RWPE2 (cell line): ENCODE data around the gene GARIN3.

ENCODE experiments used
- ATAC-seq: fragments of 200-7000 bp; cut with Tn5 transposase; 3 replicates; pipeline ENCODE4 v1.9.1; 2021; ENCODE audit warnings: low read depth
- DNase-seq: peaks from one replicate; pipeline ENCODE4 v3.0.0-alpha.2; 2020; ENCODE audit warnings: low spot score
- H3K27ac ChIP-seq: fragments of 450-650 bp; 2 replicates; pipeline ENCODE4 v1.5.1; 2017; ENCODE audit warnings: mild to moderate bottlenecking; ENCODE audit not compliant: poor library complexity, severe bottlenecking
- H3K27me3 ChIP-seq: fragments of 250-450 bp; sonication (Bioruptor Pico); 2 replicates; pipeline ENCODE4 v1.5.1; 2021; ENCODE audit warnings: mild to moderate bottlenecking, moderate library complexity; ENCODE audit not compliant: insufficient read depth, poor library complexity, severe bottlenecking
- H3K36me3 ChIP-seq: fragments of 250-450 bp; sonication (Bioruptor Pico); 2 replicates; pipeline ENCODE4 v1.5.1; 2020; ENCODE audit warnings: low read depth, mild to moderate bottlenecking, moderate library complexity
- H3K4me1 ChIP-seq: fragments of 250-450 bp; sonication (Bioruptor Pico); 2 replicates; pipeline ENCODE4 v1.5.1; 2021; ENCODE audit warnings: mild to moderate bottlenecking, moderate library complexity; ENCODE audit not compliant: insufficient read depth, poor library complexity, severe bottlenecking
- H3K4me3 ChIP-seq: fragments of 250-450 bp; sonication (Bioruptor Pico); 2 replicates; pipeline ENCODE4 v1.5.1; 2021; ENCODE audit warnings: mild to moderate bottlenecking, moderate library complexity; ENCODE audit not compliant: severe bottlenecking
- H3K9me3 ChIP-seq: fragments of 250-450 bp; sonication (Bioruptor Pico); 2 replicates; pipeline ENCODE4 v1.5.1; 2021; ENCODE audit warnings: mild to moderate bottlenecking, moderate library complexity; ENCODE audit not compliant: severe bottlenecking
- CTCF ChIP-seq: fragments of 450-650 bp; IDR thresholded peaks from one replicate; pipeline ENCODE4 v1.5.1; 2017; ENCODE audit warnings: mild to moderate bottlenecking, moderate library complexity; ENCODE audit not compliant: poor library complexity, severe bottlenecking

GARIN3 gene

DNA sequence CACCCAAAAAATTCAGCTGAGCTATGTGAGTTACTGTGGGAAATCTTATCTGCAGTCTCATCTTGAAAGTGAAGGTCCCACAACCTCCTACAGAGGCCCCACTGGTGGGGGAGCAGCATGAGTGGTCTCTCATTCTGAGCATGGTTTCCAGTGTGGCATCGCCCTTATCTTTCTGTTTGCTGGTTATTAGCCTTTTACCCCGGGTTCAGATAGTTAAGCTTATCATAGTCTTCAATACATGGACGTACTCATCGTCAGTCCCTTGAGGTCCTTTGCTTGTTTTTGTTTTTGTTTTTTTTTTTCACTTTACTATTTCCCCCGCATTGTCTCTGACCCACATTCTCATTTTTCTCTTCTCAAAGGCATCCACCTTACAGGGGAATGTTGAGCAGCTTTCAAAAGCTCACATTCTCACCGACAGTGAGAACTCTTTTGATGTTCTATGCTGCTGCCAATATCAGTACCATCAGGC, 49.5 kb downstream of the GARIN3 start:
- H3K36me3 ChIP-seq = no peaks in the 10 kb centered on the region
- ATAC-seq (no peak), DNase-seq (no peak)
- no peaks in the 10 kb centered on the region for H3K4me1 ChIP-seq
- H3K4me3 ChIP-seq = no peak overlapping the region
- peaks cover 5% of the 10 kb centered on the region for H3K9me3 ChIP-seq
- TF ChIP-seq CTCF = no peak
- no peak overlapping the region for H3K27ac ChIP-seq
- H3K27me3 ChIP-seq = no peaks in the 10 kb centered on the region

DNA sequence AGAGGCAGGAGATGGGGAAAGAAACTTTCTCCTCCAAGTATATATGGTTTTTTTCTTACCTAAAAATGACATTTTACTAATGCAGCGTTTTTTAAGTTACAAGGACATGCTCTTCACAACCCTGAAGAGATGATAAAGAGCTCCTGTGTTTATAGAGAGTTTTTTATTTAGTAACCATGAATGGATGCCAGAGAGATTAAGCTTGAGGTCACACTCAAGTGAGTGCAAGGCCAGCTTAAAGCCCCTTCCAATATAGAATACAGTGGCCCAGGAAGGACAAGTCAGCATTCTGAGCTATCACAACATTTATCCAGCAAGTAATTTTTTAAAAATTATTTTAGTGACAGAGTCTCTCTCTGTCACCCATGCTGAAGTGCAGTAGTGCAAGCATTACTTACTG, 50.6 kb downstream of the GARIN3 start:
- no peak for ATAC-seq
- no peak overlapping the region for H3K4me3 ChIP-seq
- H3K27ac ChIP-seq = no peak overlapping the region
- H3K4me1 ChIP-seq = no peaks in the 10 kb centered on the region
- no peaks in the 10 kb centered on the region for H3K9me3 ChIP-seq
- H3K27me3 ChIP-seq = no peaks in the 10 kb centered on the region
- no peaks in the 10 kb centered on the region for H3K36me3 ChIP-seq
- no peak for TF ChIP-seq CTCF
- no peak for DNase-seq

GRCh38 chr5:157115012-157115411, 51.1 kb downstream of the GARIN3 start:
- no peak for DNase-seq
- H3K27me3 ChIP-seq = no peaks in the 10 kb centered on the region
- H3K36me3 ChIP-seq = no peaks in the 10 kb centered on the region
- no peaks in the 10 kb centered on the region for H3K9me3 ChIP-seq
- no peak overlapping the region for H3K4me3 ChIP-seq
- TF ChIP-seq CTCF = no peak
- H3K4me1 ChIP-seq = no peaks in the 10 kb centered on the region
- H3K27ac ChIP-seq = no peak overlapping the region
- ATAC-seq = no peak

DNA sequence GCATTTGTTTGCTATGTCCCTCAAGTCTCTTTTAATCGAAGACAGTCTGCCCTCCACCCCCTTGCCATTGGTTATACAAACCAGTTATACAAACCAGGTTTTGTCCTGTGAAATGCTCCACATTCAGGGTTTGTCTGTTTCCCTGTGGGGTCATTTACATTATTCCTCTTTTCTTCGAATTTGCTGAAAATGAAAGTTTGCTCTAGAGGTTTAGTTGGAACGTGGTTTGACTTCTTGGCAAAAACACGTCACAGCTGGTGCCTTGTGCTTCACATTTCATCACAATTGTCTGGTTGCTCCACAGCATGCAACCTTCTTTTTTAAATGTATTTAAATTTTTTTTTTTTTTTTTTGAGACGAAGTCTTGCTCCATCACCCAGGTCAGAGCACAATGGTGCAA, 53.1 kb downstream of the GARIN3 start:
- Histone ChIP-seq H3K4me3 (no peak overlapping the region), H3K27me3 (no peaks in the 10 kb centered on the region), H3K27ac (no peak overlapping the region), H3K36me3 (no peaks in the 10 kb centered on the region), H3K9me3 (no peaks in the 10 kb centered on the region), H3K4me1 (no peaks in the 10 kb centered on the region)
- DNase-seq (no peak), ATAC-seq (no peak)
- TF ChIP-seq CTCF = no peak
